Measurements from ENCODE around the gene OR51G1. TPM values are rescaled to one million over a fixed set of nuclear protein-coding genes. Genes with fewer than 3 reads are reported as not detected.
"Not testable (repeated sequence)": the region's sequence is repeated elsewhere in the genome, so short reads cannot be mapped to it uniquely, and the experiment has no call there.

The OR51G1 gene
- total RNA-seq, result not detected
- not detected for polyA plus RNA-seq
- total RNA-seq, result not detected

- ATAC-seq (no peak), DNase-seq (no peak)
- H3K9me3 ChIP-seq (ENCODE audit: control insufficient read depth in 2 of 3, low read length in 3 of 3), result no peaks in the 10 kb centered on the region
- POLR2A ChIA-PET, result no interaction called here
- no peaks in the 10 kb centered on the region for H3K36me3 ChIP-seq (ENCODE audit: control insufficient read depth in 2 of 3, insufficient read depth in 3 of 3, low read length in 3 of 3)
- Mint-ChIP-seq H3K4me1 (peaks cover 0 to 1% (median 0%) of the 10 kb centered on the region in 7 donors), H3K36me3 (no peaks in the 10 kb centered on the region), H3K9me3 (peaks cover 0 to 7% (median 0%) of the 10 kb centered on the region in 11 donors), H3K27me3 (peaks cover 0 to 17% (median 10%) of the 10 kb centered on the region in 5 donors), H3K27ac (no peak within 1 kb of the TSS), H3K4me3 (no peak within 1 kb of the TSS)
- CTCF ChIA-PET, result no interaction called here
- no peaks in the 10 kb centered on the region for H3K4me1 ChIP-seq (ENCODE audit: control insufficient read depth in 2 of 2, insufficient read depth in 2 of 2, low read length in 2 of 2)
- H3K27me3 ChIP-seq (ENCODE audit: control insufficient read depth in 2 of 2, insufficient read depth in 2 of 2, low read length in 2 of 2), result no peaks in the 10 kb centered on the region
- H3K4me3 ChIP-seq (ENCODE audit: low read length), result no peak within 1 kb of the TSS
- H3K27ac ChIP-seq (ENCODE audit: low read depth, low read length), result no peak within 1 kb of the TSS
- intact Hi-C loops (cut with micrococcal nuclease), result no loop called here
Observed at GRCh38 chr11:4924239-4924638, at the start of gene OR51G1. TSS of gene OR51G1 (minus strand) at chr11:4924339. CDS start at chr11:4924339, 0 bp downstream.

- Mint-ChIP-seq H3K36me3 (peaks cover 0 to 5% (median 0%) of the 10 kb centered on the region in 5 donors), H3K27me3 (peaks cover 0 to 10% (median 4%) of the 10 kb centered on the region in 5 donors), H3K9me3 (peaks cover 0 to 6% (median 2%) of the 10 kb centered on the region in 11 donors), H3K4me1 (no peaks in the 10 kb centered on the region), H3K27ac (no peak overlapping the region), H3K4me3 (no peak overlapping the region)
- Histone ChIP-seq H3K36me3 (ENCODE audit: control insufficient read depth in 2 of 3, insufficient read depth in 3 of 3, low read length in 3 of 3) (no peaks in the 10 kb centered on the region), H3K4me3 (ENCODE audit: low read length) (no peak overlapping the region), H3K27me3 (ENCODE audit: control insufficient read depth in 2 of 2, insufficient read depth in 2 of 2, low read length in 2 of 2) (no peaks in the 10 kb centered on the region), H3K9me3 (ENCODE audit: control insufficient read depth in 2 of 3, low read length in 3 of 3) (no peaks in the 10 kb centered on the region), H3K4me1 (ENCODE audit: control insufficient read depth in 2 of 2, insufficient read depth in 2 of 2, low read length in 2 of 2) (no peaks in the 10 kb centered on the region), H3K27ac (ENCODE audit: low read depth, low read length) (no peak overlapping the region)
- intact Hi-C loops (cut with micrococcal nuclease), result no loop called here
- ChIA-PET CTCF (no interaction called here), POLR2A (no interaction called here)
- no peak for DNase-seq
- ATAC-seq, result no peak
Observed at GRCh38 chr11:4962816-4963215, 38.7 kb upstream of the OR51G1 start.

GRCh38 chr11:4960877-4961276, 36.7 kb upstream of the OR51G1 start:
- Histone ChIP-seq H3K27me3 (ENCODE audit: control insufficient read depth in 2 of 2, insufficient read depth in 2 of 2, low read length in 2 of 2) (no peaks in the 10 kb centered on the region), H3K27ac (ENCODE audit: low read depth, low read length) (no peak overlapping the region), H3K9me3 (ENCODE audit: control insufficient read depth in 2 of 3, low read length in 3 of 3) (no peaks in the 10 kb centered on the region), H3K4me3 (ENCODE audit: low read length) (no peak overlapping the region), H3K4me1 (ENCODE audit: control insufficient read depth in 2 of 2, insufficient read depth in 2 of 2, low read length in 2 of 2) (no peaks in the 10 kb centered on the region), H3K36me3 (ENCODE audit: control insufficient read depth in 2 of 3, insufficient read depth in 3 of 3, low read length in 3 of 3) (no peaks in the 10 kb centered on the region)
- Mint-ChIP-seq H3K36me3 (peaks cover 0 to 5% (median 0%) of the 10 kb centered on the region in 5 donors), H3K27ac (no peak overlapping the region), H3K4me3 (no peak overlapping the region), H3K27me3 (peaks cover 0 to 7% (median 3%) of the 10 kb centered on the region in 5 donors), H3K9me3 (peaks cover 0 to 6% (median 1%) of the 10 kb centered on the region in 11 donors), H3K4me1 (no peaks in the 10 kb centered on the region)
- CTCF ChIA-PET, result no interaction called here
- DNase-seq (no peak), ATAC-seq (no peak)
- intact Hi-C loops (cut with micrococcal nuclease), result no loop called here
- POLR2A ChIA-PET, result no interaction called here

GRCh38 chr11:4957396-4957795, 33.3 kb upstream of the OR51G1 start:
- intact Hi-C loops (cut with micrococcal nuclease), result loop anchor here in 1 of 2 donors (10.0 kb wide), 1 partner anchor 57 kb away; no protein-coding TSS in a partner anchor

GRCh38 chr11:4955613-4956012, 31.5 kb upstream of the OR51G1 start, which contains the start of gene OR51A2:
TSS of gene OR51A2 (minus strand) at chr11:4955713. CDS start at chr11:4955713, 0 bp downstream.
- intact Hi-C loops (cut with micrococcal nuclease), result loop anchor here in 1 of 2 donors (1.0 to 10.0 kb wide), 2 partner anchors 9 to 59 kb away; no protein-coding TSS in a partner anchor
- POLR2A ChIA-PET; CTCF ChIA-PET; H3K9me3 Mint-ChIP-seq; H3K36me3 Mint-ChIP-seq; H3K9me3 ChIP-seq (ENCODE audit: control insufficient read depth in 2 of 3, low read length in 3 of 3); H3K27me3 ChIP-seq (ENCODE audit: control insufficient read depth in 2 of 2, insufficient read depth in 2 of 2, low read length in 2 of 2); H3K27ac ChIP-seq (ENCODE audit: low read depth, low read length); H3K4me1 ChIP-seq (ENCODE audit: control insufficient read depth in 2 of 2, insufficient read depth in 2 of 2, low read length in 2 of 2); H3K36me3 ChIP-seq (ENCODE audit: control insufficient read depth in 2 of 3, insufficient read depth in 3 of 3, low read length in 3 of 3); H3K27ac Mint-ChIP-seq; H3K4me3 ChIP-seq (ENCODE audit: low read length); H3K4me1 Mint-ChIP-seq; H3K27me3 Mint-ChIP-seq; ATAC-seq; DNase-seq; H3K4me3 Mint-ChIP-seq: not testable (repeated sequence)

More at GRCh38 chr11:4957396-4957795, 33.3 kb upstream of the OR51G1 start:
- Histone ChIP-seq H3K36me3 (ENCODE audit: control insufficient read depth in 2 of 3, insufficient read depth in 3 of 3, low read length in 3 of 3) (no peaks in the 10 kb centered on the region), H3K4me3 (ENCODE audit: low read length) (no peak overlapping the region), H3K9me3 (ENCODE audit: control insufficient read depth in 2 of 3, low read length in 3 of 3) (no peaks in the 10 kb centered on the region), H3K4me1 (ENCODE audit: control insufficient read depth in 2 of 2, insufficient read depth in 2 of 2, low read length in 2 of 2) (no peaks in the 10 kb centered on the region), H3K27me3 (ENCODE audit: control insufficient read depth in 2 of 2, insufficient read depth in 2 of 2, low read length in 2 of 2) (no peaks in the 10 kb centered on the region), H3K27ac (ENCODE audit: low read depth, low read length) (no peak overlapping the region)
- peaks cover 0 to 6% (median 0%) of the 10 kb centered on the region in 11 donors for H3K9me3 Mint-ChIP-seq
- no peaks in the 10 kb centered on the region for H3K4me1 Mint-ChIP-seq
- peaks cover 0 to 5% (median 0%) of the 10 kb centered on the region in 5 donors for H3K36me3 Mint-ChIP-seq
- H3K4me3 Mint-ChIP-seq, result no peak overlapping the region
- ATAC-seq (no peak), DNase-seq (no peak)
- ChIA-PET POLR2A (no interaction called here), CTCF (no interaction called here)
- H3K27me3 Mint-ChIP-seq, result peaks cover 0 to 6% (median 0%) of the 10 kb centered on the region in 5 donors
- H3K27ac Mint-ChIP-seq, result no peak overlapping the region

- Histone ChIP-seq H3K27me3 (ENCODE audit: control insufficient read depth in 2 of 2, insufficient read depth in 2 of 2, low read length in 2 of 2) (no peaks in the 10 kb centered on the region), H3K4me1 (ENCODE audit: control insufficient read depth in 2 of 2, insufficient read depth in 2 of 2, low read length in 2 of 2) (no peaks in the 10 kb centered on the region), H3K4me3 (ENCODE audit: low read length) (no peak within 1 kb of the TSS), H3K9me3 (ENCODE audit: control insufficient read depth in 2 of 3, low read length in 3 of 3) (no peaks in the 10 kb centered on the region), H3K27ac (ENCODE audit: low read depth, low read length) (no peak within 1 kb of the TSS), H3K36me3 (ENCODE audit: control insufficient read depth in 2 of 3, insufficient read depth in 3 of 3, low read length in 3 of 3) (no peaks in the 10 kb centered on the region)
- ChIA-PET POLR2A (no interaction called here), CTCF (no interaction called here)
- Mint-ChIP-seq H3K4me3 (no peak within 1 kb of the TSS), H3K9me3 (peaks cover 0 to 2% (median 0%) of the 10 kb centered on the region in 11 donors), H3K4me1 (no peaks in the 10 kb centered on the region), H3K27ac (no peak within 1 kb of the TSS), H3K36me3 (no peaks in the 10 kb centered on the region), H3K27me3 (peaks cover 0 to 15% (median 4%) of the 10 kb centered on the region in 5 donors)
- ATAC-seq, result no peak
- intact Hi-C loops (cut with micrococcal nuclease), result no loop called here
- DNase-seq, result no peak
Observed at GRCh38 chr11:4947505-4947904, 23.4 kb upstream of the OR51G1 start, which contains the start of gene OR51A4. TSS of gene OR51A4 (minus strand) at chr11:4947605. CDS start at chr11:4947100, 505 bp downstream.

GRCh38 chr11:4936745-4937144, 12.6 kb upstream of the OR51G1 start:
- Mint-ChIP-seq H3K36me3 (no peaks in the 10 kb centered on the region), H3K4me3 (no peak overlapping the region), H3K27me3 (peaks cover 0 to 9% (median 0%) of the 10 kb centered on the region in 5 donors), H3K4me1 (no peaks in the 10 kb centered on the region), H3K9me3 (peaks cover 0 to 8% (median 0%) of the 10 kb centered on the region in 11 donors), H3K27ac (no peak overlapping the region)
- CTCF ChIA-PET, result no interaction called here
- intact Hi-C loops (cut with micrococcal nuclease), result no loop called here
- ATAC-seq (no peak), DNase-seq (no peak)
- no peak overlapping the region for H3K27ac ChIP-seq (ENCODE audit: low read depth, low read length)
- H3K4me1 ChIP-seq (ENCODE audit: control insufficient read depth in 2 of 2, insufficient read depth in 2 of 2, low read length in 2 of 2), result no peaks in the 10 kb centered on the region
- H3K36me3 ChIP-seq (ENCODE audit: control insufficient read depth in 2 of 3, insufficient read depth in 3 of 3, low read length in 3 of 3), result no peaks in the 10 kb centered on the region
- no peaks in the 10 kb centered on the region for H3K27me3 ChIP-seq (ENCODE audit: control insufficient read depth in 2 of 2, insufficient read depth in 2 of 2, low read length in 2 of 2)
- H3K4me3 ChIP-seq (ENCODE audit: low read length), result no peak overlapping the region
- POLR2A ChIA-PET, result no interaction called here
- no peaks in the 10 kb centered on the region for H3K9me3 ChIP-seq (ENCODE audit: control insufficient read depth in 2 of 3, low read length in 3 of 3)
